IPS-20b (cell line): ENCODE results near the gene IP6K3.
A peak's percentile ranks its signal among the peaks of the same experiment; 100 is the strongest.

Experiments
- H3K27ac ChIP-seq: one replicate; pipeline ENCODE4 v1.5.1; 2013; ENCODE audit warnings: low read length
- H3K27me3 ChIP-seq: 2 replicates; pipeline ENCODE4 v1.6.1; 2013; ENCODE audit warnings: mild to moderate bottlenecking, low read length, inconsistent platforms; ENCODE audit not compliant: insufficient read depth
- H3K36me3 ChIP-seq: 2 replicates; pipeline ENCODE4 v1.6.1; 2013; ENCODE audit warnings: low read depth, mild to moderate bottlenecking, inconsistent platforms, low read length, moderate library complexity; ENCODE audit not compliant: insufficient read depth
- H3K4me1 ChIP-seq: 2 replicates; pipeline ENCODE4 v1.6.1; 2013; ENCODE audit warnings: mild to moderate bottlenecking, control low read depth, inconsistent platforms, low read length, moderate library complexity; ENCODE audit not compliant: insufficient read depth
- H3K4me3 ChIP-seq: 2 replicates; pipeline ENCODE4 v1.5.1; 2013; ENCODE audit warnings: mild to moderate bottlenecking, low read length, inconsistent platforms
- H3K9ac ChIP-seq: 2 replicates; pipeline ENCODE4 v1.6.1; 2013; ENCODE audit warnings: low read depth, mild to moderate bottlenecking, inconsistent platforms, low read length, moderate library complexity
- H3K9me3 ChIP-seq: 2 replicates; pipeline ENCODE4 v1.6.1; 2013; ENCODE audit warnings: mild to moderate bottlenecking, low read depth, low read length, inconsistent platforms; ENCODE audit not compliant: insufficient read depth

The IP6K3 gene

GRCh38 chr6:33756211-33756954, 9.7 kb upstream of the IP6K3 start:
- Histone ChIP-seq H3K9ac (no peak overlapping the region), H3K27me3 (no peaks in the 10 kb centered on the region), H3K9me3 (no peaks in the 10 kb centered on the region), H3K4me1 (no peaks in the 10 kb centered on the region), H3K36me3 (no peaks in the 10 kb centered on the region), H3K27ac (no peak overlapping the region), H3K4me3 (no peak overlapping the region)

GRCh38 chr6:33755070-33755869, 8.6 kb upstream of the IP6K3 start:
- Histone ChIP-seq H3K27me3 (no peaks in the 10 kb centered on the region), H3K9me3 (no peaks in the 10 kb centered on the region), H3K27ac (no peak overlapping the region), H3K36me3 (no peaks in the 10 kb centered on the region), H3K4me3 (no peak overlapping the region), H3K9ac (no peak overlapping the region), H3K4me1 (no peaks in the 10 kb centered on the region)

- H3K9me3 ChIP-seq: no peaks in the 10 kb centered on the region
- H3K27ac ChIP-seq: no peak overlapping the region
- H3K4me1 ChIP-seq: peaks cover under 1% of the 10 kb centered on the region; the same call in 1 of the 2 replicates
- no peak overlapping the region for H3K4me3 ChIP-seq
- no peaks in the 10 kb centered on the region for H3K27me3 ChIP-seq
- no peak overlapping the region for H3K9ac ChIP-seq
- H3K36me3 ChIP-seq: no peaks in the 10 kb centered on the region
Measured at GRCh38 chr6:33754222-33754621, 7.5 kb upstream of the IP6K3 start.

GRCh38 chr6:33752646-33753015, 5.9 kb upstream of the IP6K3 start:
- Histone ChIP-seq H3K36me3 (no peaks in the 10 kb centered on the region), H3K27me3 (no peaks in the 10 kb centered on the region), H3K9me3 (no peaks in the 10 kb centered on the region), H3K9ac (no peak overlapping the region), H3K4me3 (no peak overlapping the region), H3K4me1 (peaks cover 7% of the 10 kb centered on the region; the same call in 1 of the 2 replicates), H3K27ac (no peak overlapping the region)

GRCh38 chr6:33751771-33752645, 5.3 kb upstream of the IP6K3 start:
- Histone ChIP-seq H3K9ac (no peak overlapping the region), H3K27ac (no peak overlapping the region), H3K9me3 (no peaks in the 10 kb centered on the region), H3K4me3 (no peak overlapping the region), H3K27me3 (no peaks in the 10 kb centered on the region), H3K36me3 (no peaks in the 10 kb centered on the region), H3K4me1 (peaks cover 10% of the 10 kb centered on the region; the same call in 1 of the 2 replicates)

- no peaks in the 10 kb centered on the region for H3K27me3 ChIP-seq
- no peaks in the 10 kb centered on the region for H3K9me3 ChIP-seq
- no peak overlapping the region for H3K27ac ChIP-seq
- no peak overlapping the region for H3K9ac ChIP-seq
- peaks cover 23% of the 10 kb centered on the region; the same call in 1 of the 2 replicates for H3K4me1 ChIP-seq
- no peaks in the 10 kb centered on the region for H3K36me3 ChIP-seq
- H3K4me3 ChIP-seq: no peak overlapping the region
Measured at GRCh38 chr6:33750244-33750991, 3.7 kb upstream of the IP6K3 start.

- H3K4me1 ChIP-seq: peaks cover 28% of the 10 kb centered on the region
- no peaks in the 10 kb centered on the region for H3K9me3 ChIP-seq
- no peak overlapping the region for H3K4me3 ChIP-seq
- no peaks in the 10 kb centered on the region for H3K36me3 ChIP-seq
- H3K27ac ChIP-seq: no peak overlapping the region
- H3K9ac ChIP-seq: no peak overlapping the region
- no peaks in the 10 kb centered on the region for H3K27me3 ChIP-seq
Measured at GRCh38 chr6:33749401-33749800, 2.7 kb upstream of the IP6K3 start.

- Histone ChIP-seq H3K9ac (no peak overlapping the region), H3K9me3 (no peaks in the 10 kb centered on the region), H3K4me1 (peaks cover 28% of the 10 kb centered on the region), H3K36me3 (no peaks in the 10 kb centered on the region), H3K4me3 (no peak overlapping the region), H3K27ac (no peak overlapping the region), H3K27me3 (no peaks in the 10 kb centered on the region)
Measured at GRCh38 chr6:33748841-33749240, 2.1 kb upstream of the IP6K3 start.

GRCh38 chr6:33747823-33748222, 1.1 kb upstream of the IP6K3 start:
- Histone ChIP-seq H3K9ac (no peak overlapping the region), H3K4me3 (no peak overlapping the region), H3K4me1 (peaks cover 28% of the 10 kb centered on the region), H3K27ac (no peak overlapping the region), H3K27me3 (no peaks in the 10 kb centered on the region), H3K36me3 (no peaks in the 10 kb centered on the region), H3K9me3 (no peaks in the 10 kb centered on the region)

GRCh38 chr6:33746036-33746600, 587 bp downstream of the IP6K3 start:
- Histone ChIP-seq H3K4me3 (0 out of 2 replicates have a peak overlapping the region, but pooled peaks have one; percentile 14), H3K4me1 (peaks cover 28% of the 10 kb centered on the region), H3K27ac (no peak overlapping the region), H3K27me3 (no peaks in the 10 kb centered on the region), H3K9ac (no peak overlapping the region; the same call in 1 of the 2 replicates), H3K9me3 (no peaks in the 10 kb centered on the region), H3K36me3 (no peaks in the 10 kb centered on the region)

GRCh38 chr6:33745548-33745947, 1.2 kb downstream of the IP6K3 start:
- Histone ChIP-seq H3K9me3 (no peaks in the 10 kb centered on the region), H3K4me3 (no peak overlapping the region), H3K36me3 (no peaks in the 10 kb centered on the region), H3K27ac (no peak overlapping the region), H3K4me1 (peaks cover 28% of the 10 kb centered on the region), H3K9ac (no peak overlapping the region), H3K27me3 (no peaks in the 10 kb centered on the region)
